Measurements from ENCODE around the gene ACSF2.
"Not testable (repeated sequence)": the region's sequence is repeated elsewhere in the genome, so short reads cannot be mapped to it uniquely, and the experiment has no call there.

The ACSF2 gene

GRCh38 chr17:50425682-50426471 is at the start of gene ACSF2:
ACSF2 (plus strand) TSS chr17:50426218; CDS start chr17:50426262, 44 bp downstream.
- DNase-seq, result peak in 1 of 2 experiments; percentile 45

- no peak for DNase-seq
These were observed 46.5 kb upstream of the ACSF2 start for GRCh38 chr17:50379351-50380132.

GRCh38 chr17:50380369-50381259 is 45.4 kb upstream of the ACSF2 start:
- no peak for DNase-seq

- no peak for DNase-seq
These were observed 44.7 kb upstream of the ACSF2 start for GRCh38 chr17:50381260-50381815.

- DNase-seq, result no peak
These were observed 44.1 kb upstream of the ACSF2 start for GRCh38 chr17:50381920-50382319.

- no peak for DNase-seq
These were observed 43.1 kb upstream of the ACSF2 start for GRCh38 chr17:50382931-50383330.

- DNase-seq, result no peak
These were observed 39.5 kb upstream of the ACSF2 start for GRCh38 chr17:50386510-50386909.

- no peak for DNase-seq
These were observed 37.3 kb upstream of the ACSF2 start for GRCh38 chr17:50388728-50389127.

- DNase-seq, result no peak
These were observed 36.5 kb upstream of the ACSF2 start for GRCh38 chr17:50389534-50389933.

- DNase-seq, result no peak
These were observed 33.4 kb upstream of the ACSF2 start for GRCh38 chr17:50392621-50393020.

- DNase-seq, result no peak
These were observed 32.3 kb upstream of the ACSF2 start for GRCh38 chr17:50393700-50394099.

GRCh38 chr17:50394711-50395110 is 31.3 kb upstream of the ACSF2 start:
- no peak for DNase-seq

GRCh38 chr17:50396261-50397110 is 29.5 kb upstream of the ACSF2 start:
- DNase-seq, result peak; percentile 14 to 63

- peak; percentile 71 to 85 for DNase-seq
These were observed 28.7 kb upstream of the ACSF2 start, which contains the start of gene LRRC59 for GRCh38 chr17:50397111-50397918. LRRC59 (minus strand) TSS chr17:50397523; CDS start chr17:50397317, 206 bp downstream.

- DNase-seq, result no peak
These were observed 28.1 kb upstream of the ACSF2 start for GRCh38 chr17:50397919-50398285.

- DNase-seq, result not testable (repeated sequence)
These were observed 27.3 kb upstream of the ACSF2 start for GRCh38 chr17:50398672-50399071.

GRCh38 chr17:50399591-50399990 is 26.4 kb upstream of the ACSF2 start:
- not testable (repeated sequence) for DNase-seq

- not testable (repeated sequence) for DNase-seq
These were observed 20.7 kb upstream of the ACSF2 start for GRCh38 chr17:50405351-50405750.

- DNase-seq, result no peak
These were observed 19.4 kb upstream of the ACSF2 start for GRCh38 chr17:50406578-50406977.

GRCh38 chr17:50407921-50408320 is 18.1 kb upstream of the ACSF2 start:
- DNase-seq, result no peak

Measured in NCI-H446 (cell line).